Neural progenitor cell (in vitro differentiated cells): ENCODE results near the gene KCNMA1. TPM values are rescaled to one million over a fixed set of nuclear protein-coding genes. Genes with fewer than 3 reads are reported as not detected.

Source experiments
- DNase-seq: peaks from one replicate; pipeline ENCODE4 v3.0.0-alpha.2; 2016; ENCODE audit warnings: low spot score
- H2AFZ ChIP-seq: fragments of 200-600 bp; sonication (generic); replicated peaks from 2 replicates; pipeline ENCODE4 v1.6.1; 2016; ENCODE audit warnings: antibody characterized with exemption
- H3F3A ChIP-seq: fragments of 200-600 bp; sonication (generic); 2 replicates; pipeline ENCODE4 v1.6.1; 2016; ENCODE audit warnings: antibody characterized with exemption, low read depth
- H3K27ac ChIP-seq: fragments of 200-600 bp; sonication (generic); 2 replicates; pipeline ENCODE4 v1.5.1; 2016; ENCODE audit warnings: mild to moderate bottlenecking
- H3K27me3 ChIP-seq: fragments of 200-600 bp; sonication (generic); 2 replicates; pipeline ENCODE4 v1.6.1; 2016; ENCODE audit warnings: mild to moderate bottlenecking, moderate library complexity
- H3K36me3 ChIP-seq: fragments of 200-600 bp; sonication (generic); 2 replicates; pipeline ENCODE4 v1.5.1; 2016
- H3K4me1 ChIP-seq: fragments of 200-600 bp; sonication (generic); 2 replicates; pipeline ENCODE4 v1.6.1; 2016; ENCODE audit warnings: mixed run types
- H3K4me2 ChIP-seq: fragments of 200-600 bp; sonication (generic); 2 replicates; pipeline ENCODE4 v1.6.1; 2016
- H3K4me3 ChIP-seq: fragments of 200-600 bp; sonication (generic); 2 replicates; pipeline ENCODE4 v1.5.1; 2016
- H3K79me2 ChIP-seq: fragments of 200-600 bp; sonication (generic); 2 replicates; pipeline ENCODE4 v1.6.1; 2016; ENCODE audit warnings: low read depth
- H3K9ac ChIP-seq: fragments of 200-600 bp; sonication (generic); 2 replicates; pipeline ENCODE4 v1.6.1; 2016
- H3K9me3 ChIP-seq: fragments of 200-600 bp; sonication (generic); 2 replicates; pipeline ENCODE4 v1.5.1; 2016; ENCODE audit warnings: low read depth
- H4K20me1 ChIP-seq: fragments of 200-600 bp; sonication (generic); 2 replicates; pipeline ENCODE4 v1.6.1; 2016; ENCODE audit warnings: low read depth
- H3K27ac Mint-ChIP-seq: 3 replicates; pipeline ENCODE4 v1.8.0; 2021; ENCODE audit warnings: mixed read lengths
- H3K27me3 Mint-ChIP-seq: 2 replicates; pipeline ENCODE4 v1.8.0; 2022; ENCODE audit warnings: low read depth, mild to moderate bottlenecking, inconsistent platforms, moderate library complexity, mixed read lengths; ENCODE audit not compliant: insufficient read depth
- H3K36me3 Mint-ChIP-seq: 3 replicates; pipeline ENCODE4 v1.8.0; 2021; ENCODE audit warnings: mixed read lengths
- H3K4me1 Mint-ChIP-seq: 3 replicates; pipeline ENCODE4 v1.8.0; 2021; ENCODE audit warnings: mixed read lengths
- H3K4me3 Mint-ChIP-seq: 3 replicates; pipeline ENCODE4 v1.8.0; 2021; ENCODE audit warnings: mild to moderate bottlenecking, moderate library complexity, mixed read lengths
- H3K9me3 Mint-ChIP-seq: 3 replicates; pipeline ENCODE4 v1.8.0; 2020; ENCODE audit warnings: mixed read lengths
- EZH2 ChIP-seq: fragments of 200-600 bp; sonication (generic); IDR thresholded peaks from 2 replicates; pipeline ENCODE4 v1.6.1; 2017; ENCODE audit warnings: antibody characterized with exemption, mild to moderate bottlenecking, moderate library complexity
- EZH2phosphoT487 ChIP-seq: fragments of 200-600 bp; sonication (generic); IDR thresholded peaks from 2 replicates; pipeline ENCODE4 v1.6.1; 2017; ENCODE audit warnings: antibody characterized with exemption
- total RNA-seq: library from RNA; depleted of rRNA; stranded (reverse); fragments of >200 nt; gene quantifications from 2 replicates; pipeline ENCODE4 v1.2.3, GENCODE V29; 2015; ENCODE audit warnings: low replicate concordance
- TF ChIP-seq, protein P1 (sequence below): fragments of 200-600 bp; sonication (generic); IDR thresholded peaks from 2 replicates; pipeline ENCODE4 v1.5.1; 2017; ENCODE audit warnings: antibody characterized with exemption, mild to moderate bottlenecking

The KCNMA1 gene
- total RNA-seq, 1 donor from 2014 or later: 2.4 TPM

DNA sequence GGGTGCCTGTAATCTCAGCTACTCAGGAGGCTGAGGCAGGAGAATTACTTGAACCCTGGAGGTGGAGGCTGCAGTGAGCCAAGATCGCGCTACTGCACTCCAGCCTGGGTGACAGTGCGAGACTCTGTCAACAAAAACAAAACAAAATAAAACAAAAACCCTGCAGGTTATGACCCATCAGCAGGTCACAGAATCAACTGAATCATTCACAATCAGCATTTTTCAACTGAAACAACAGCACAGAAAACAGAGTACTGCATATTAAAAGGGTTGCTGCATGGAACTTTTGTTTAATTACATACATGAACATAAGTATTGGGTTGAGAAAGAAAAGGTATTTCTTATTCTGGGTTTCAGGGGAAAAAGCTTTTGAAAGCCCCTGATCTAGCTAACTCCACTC lies 77.6 kb downstream of the KCNMA1 start:
- Histone ChIP-seq H4K20me1 (no peaks in the 10 kb centered on the region), H3K4me2 (no peak overlapping the region), H3K27ac (no peak overlapping the region), H3K9ac (no peak overlapping the region), H3K9me3 (no peaks in the 10 kb centered on the region), H3K27me3 (no peaks in the 10 kb centered on the region), H3K4me1 (peaks cover 21% of the 10 kb centered on the region), H3F3A (peaks cover 14% of the 10 kb centered on the region), H3K4me3 (no peak overlapping the region), H2AFZ (no peak overlapping the region), H3K36me3 (no peaks in the 10 kb centered on the region), H3K79me2 (no peaks in the 10 kb centered on the region)
- H3K27ac Mint-ChIP-seq: no peak overlapping the region
- peaks cover 11% of the 10 kb centered on the region for H3K4me1 Mint-ChIP-seq
- no peak overlapping the region for H3K4me3 Mint-ChIP-seq
- no peaks in the 10 kb centered on the region for H3K9me3 Mint-ChIP-seq
- no peak for DNase-seq
- no peak for TF ChIP-seq EZH2phosphoT487
- TF ChIP-seq EZH2: no peak
- TF ChIP-seq, protein P1, sequence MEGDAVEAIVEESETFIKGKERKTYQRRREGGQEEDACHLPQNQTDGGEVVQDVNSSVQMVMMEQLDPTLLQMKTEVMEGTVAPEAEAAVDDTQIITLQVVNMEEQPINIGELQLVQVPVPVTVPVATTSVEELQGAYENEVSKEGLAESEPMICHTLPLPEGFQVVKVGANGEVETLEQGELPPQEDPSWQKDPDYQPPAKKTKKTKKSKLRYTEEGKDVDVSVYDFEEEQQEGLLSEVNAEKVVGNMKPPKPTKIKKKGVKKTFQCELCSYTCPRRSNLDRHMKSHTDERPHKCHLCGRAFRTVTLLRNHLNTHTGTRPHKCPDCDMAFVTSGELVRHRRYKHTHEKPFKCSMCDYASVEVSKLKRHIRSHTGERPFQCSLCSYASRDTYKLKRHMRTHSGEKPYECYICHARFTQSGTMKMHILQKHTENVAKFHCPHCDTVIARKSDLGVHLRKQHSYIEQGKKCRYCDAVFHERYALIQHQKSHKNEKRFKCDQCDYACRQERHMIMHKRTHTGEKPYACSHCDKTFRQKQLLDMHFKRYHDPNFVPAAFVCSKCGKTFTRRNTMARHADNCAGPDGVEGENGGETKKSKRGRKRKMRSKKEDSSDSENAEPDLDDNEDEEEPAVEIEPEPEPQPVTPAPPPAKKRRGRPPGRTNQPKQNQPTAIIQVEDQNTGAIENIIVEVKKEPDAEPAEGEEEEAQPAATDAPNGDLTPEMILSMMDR: no peak
- H3K36me3 Mint-ChIP-seq: no peaks in the 10 kb centered on the region
- peaks cover 4% of the 10 kb centered on the region for H3K27me3 Mint-ChIP-seq

DNA sequence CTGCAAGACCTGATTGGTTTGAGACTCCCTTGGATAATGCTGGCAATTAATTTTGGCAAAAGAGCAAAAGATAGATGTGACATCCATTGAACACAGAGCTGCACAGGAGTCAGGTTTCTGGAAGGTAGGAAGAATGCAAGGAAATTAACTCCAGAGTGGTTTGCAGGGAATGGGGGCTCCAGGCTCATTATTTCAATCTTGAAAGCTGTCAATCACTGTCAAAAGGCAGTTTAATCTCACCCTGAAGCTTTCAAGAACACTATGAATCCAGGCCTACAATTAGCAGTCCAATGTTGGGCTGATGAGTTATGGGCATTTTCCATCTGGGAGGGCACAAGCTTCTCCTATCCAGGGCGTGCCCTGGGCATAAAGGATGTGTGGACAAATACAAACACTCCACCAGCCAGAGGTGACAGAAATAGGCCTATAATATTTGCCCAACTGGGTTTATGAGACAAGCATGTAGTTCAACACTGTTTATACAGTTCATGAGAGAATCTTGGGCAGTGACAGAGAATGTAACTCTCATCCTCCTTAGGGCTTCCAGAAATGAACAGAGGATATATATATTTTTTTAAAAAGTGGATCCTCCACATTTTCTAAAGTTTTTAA lies 80.5 kb downstream of the KCNMA1 start:
- no peak overlapping the region for H3K4me2 ChIP-seq
- no peaks in the 10 kb centered on the region for H3K27me3 ChIP-seq
- H3K27ac Mint-ChIP-seq: no peak overlapping the region
- no peak overlapping the region for H3K4me3 ChIP-seq
- peak; percentile 53 for DNase-seq
- H3K27ac ChIP-seq: no peak overlapping the region
- TF ChIP-seq EZH2 (no peak), EZH2phosphoT487 (no peak)
- TF ChIP-seq, protein P1: no peak
- H3K9me3 Mint-ChIP-seq: no peaks in the 10 kb centered on the region
- no peaks in the 10 kb centered on the region for H3K36me3 Mint-ChIP-seq
- peaks cover 13% of the 10 kb centered on the region for H3K4me1 ChIP-seq
- no peaks in the 10 kb centered on the region for H3K9me3 ChIP-seq
- H3K9ac ChIP-seq: no peak overlapping the region
- H2AFZ ChIP-seq: no peak overlapping the region
- peaks cover 9% of the 10 kb centered on the region for H3K4me1 Mint-ChIP-seq
- no peak overlapping the region for H3K4me3 Mint-ChIP-seq
- no peaks in the 10 kb centered on the region for H3K36me3 ChIP-seq
- no peaks in the 10 kb centered on the region for H4K20me1 ChIP-seq
- H3K79me2 ChIP-seq: no peaks in the 10 kb centered on the region
- peaks cover 4% of the 10 kb centered on the region for H3K27me3 Mint-ChIP-seq
- H3F3A ChIP-seq: no peaks in the 10 kb centered on the region

DNA sequence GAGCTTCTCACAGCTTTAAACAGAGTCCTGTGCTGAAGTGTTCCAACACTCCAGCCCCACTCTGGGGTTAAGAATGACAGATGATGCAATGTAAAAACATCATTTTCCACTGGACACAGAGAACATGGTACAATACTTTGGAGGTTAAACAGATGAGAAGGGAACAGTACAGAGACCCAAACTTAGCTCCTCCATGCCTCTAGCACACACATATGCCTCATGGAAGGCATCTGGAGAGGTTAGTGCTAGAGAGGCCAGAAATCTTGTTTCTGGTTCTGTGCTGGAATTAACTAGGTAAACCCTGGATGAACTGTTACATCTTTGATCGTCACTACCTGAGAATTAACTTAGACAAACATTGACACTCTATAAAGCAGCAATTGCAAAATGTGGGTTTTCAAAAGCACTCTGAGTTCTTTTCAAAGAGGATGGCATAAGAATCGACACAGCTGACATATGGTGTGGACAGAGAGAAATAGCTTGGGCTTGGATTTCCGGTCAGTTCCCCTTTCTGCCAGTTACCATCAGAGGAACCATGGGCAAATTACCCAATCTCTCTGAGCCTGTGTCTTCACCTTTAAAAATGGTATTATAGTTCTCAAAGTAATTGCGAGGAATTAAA lies 81.9 kb downstream of the KCNMA1 start:
- H3K9me3 ChIP-seq: no peaks in the 10 kb centered on the region
- no peak overlapping the region for H3K4me3 ChIP-seq
- no peak overlapping the region for H3K9ac ChIP-seq
- no peak overlapping the region for H3K27ac ChIP-seq
- Mint-ChIP-seq H3K4me1 (peaks cover 9% of the 10 kb centered on the region), H3K36me3 (no peaks in the 10 kb centered on the region), H3K9me3 (no peaks in the 10 kb centered on the region), H3K27ac (no peak overlapping the region), H3K27me3 (peaks cover 7% of the 10 kb centered on the region), H3K4me3 (no peak overlapping the region)
- no peaks in the 10 kb centered on the region for H3F3A ChIP-seq
- DNase-seq: no peak
- no peaks in the 10 kb centered on the region for H3K36me3 ChIP-seq
- no peak overlapping the region for H2AFZ ChIP-seq
- H3K79me2 ChIP-seq: no peaks in the 10 kb centered on the region
- no peak overlapping the region for H3K4me2 ChIP-seq
- no peak for TF ChIP-seq EZH2
- TF ChIP-seq, protein P1: no peak
- TF ChIP-seq EZH2phosphoT487: no peak
- peaks cover 17% of the 10 kb centered on the region for H3K4me1 ChIP-seq
- no peaks in the 10 kb centered on the region for H4K20me1 ChIP-seq
- no peaks in the 10 kb centered on the region for H3K27me3 ChIP-seq
